Measurements from ENCODE around the gene CDC6. TPM values are rescaled to one million over a fixed set of nuclear protein-coding genes. Genes with fewer than 3 reads are reported as not detected.
A peak's percentile ranks its signal among the peaks of the same experiment; 100 is the strongest.

The CDC6 gene
- total and polyA plus RNA-seq, 2 experiments from 2014 or later: 9.8 to 12.4 TPM

DNA sequence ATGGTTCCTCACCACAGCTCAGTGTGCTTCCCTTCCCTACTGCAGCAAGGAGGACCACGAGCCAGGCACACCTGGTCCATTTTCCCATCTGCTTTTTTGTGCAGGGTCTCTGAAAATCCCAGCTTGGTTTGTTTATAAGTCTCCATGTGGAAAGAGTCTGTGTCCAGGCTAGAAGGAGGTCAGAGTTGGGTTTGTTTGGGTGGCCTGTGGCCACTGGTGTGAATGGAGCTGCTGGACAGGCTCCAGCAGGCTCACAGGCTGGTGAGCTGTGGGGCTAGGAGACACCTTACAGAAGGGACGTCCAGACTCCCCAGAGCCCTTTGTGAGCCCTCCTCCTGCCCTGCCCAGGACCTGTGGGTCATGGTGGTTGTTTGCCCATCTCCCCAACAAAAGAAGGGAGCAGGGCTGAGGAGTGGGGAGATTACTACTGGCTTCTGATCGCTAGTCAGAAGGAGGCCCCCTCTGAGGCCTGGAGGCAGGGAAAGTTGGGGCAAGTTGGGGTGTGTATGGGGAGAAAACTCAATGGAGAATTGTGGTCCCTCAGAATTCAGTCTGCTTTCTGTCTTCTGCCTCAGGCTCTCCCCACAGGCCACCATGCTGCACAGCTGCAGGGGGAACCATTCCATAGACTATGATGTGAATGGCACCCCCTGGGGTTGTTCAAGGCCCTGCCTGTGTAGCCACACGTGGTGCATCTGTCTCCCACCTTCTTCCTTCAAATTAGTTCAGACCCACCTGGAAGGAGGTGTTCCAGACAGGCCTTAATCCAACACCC lies 25.4 kb downstream of the CDC6 start:
- H3K4me2 ChIP-seq (ENCODE audit: unreplicated experiment): no peak overlapping the region
- in situ Hi-C loops (cut with MboI): no loop called here

GRCh38 chr17:40313668-40314583 lies 26.2 kb downstream of the CDC6 start:
- in situ Hi-C loops (cut with MboI): no loop called here
- H3K4me3 ChIP-seq: no peak overlapping the region
- H4K20me1 ChIP-seq (ENCODE audit: insufficient read depth): no peaks in the 10 kb centered on the region
- H3K9ac ChIP-seq: no peak overlapping the region
- H3K9me2 ChIP-seq (ENCODE audit: insufficient read depth): no peaks in the 10 kb centered on the region
- no peak overlapping the region for H2AFZ ChIP-seq
- peak overlapping the region; percentile 31 for H3K27ac ChIP-seq
- H3K4me1 ChIP-seq (ENCODE audit: insufficient read depth): peaks cover 60% of the 10 kb centered on the region
- peaks cover 9% of the 10 kb centered on the region for H3K79me2 ChIP-seq (ENCODE audit: insufficient read depth)
- WGBS, 2 experiments (ENCODE audit: low coverage in 1 of 2, low lambda C conversion rate in 2 of 2, missing lambda C conversion rate in 2 of 2): 66 to 82% methylated on average over 4 to 7 of the region's 7 CpGs
- H3F3A ChIP-seq (ENCODE audit: insufficient read depth): peaks cover 12% of the 10 kb centered on the region
- no peak for TF ChIP-seq EZH2 (IDR thresholded peaks at IDR 0.05; ENCODE audit: insufficient read depth, poor library complexity, severe bottlenecking)
- TF ChIP-seq EZH2phosphoT487 (IDR thresholded peaks at IDR 0.05; ENCODE audit: insufficient read depth, low read depth): no peak
- peak; percentile 39 for DNase-seq
- no peaks in the 10 kb centered on the region for H3K27me3 ChIP-seq (replicated peaks; ENCODE audit: insufficient read depth)
- no peaks in the 10 kb centered on the region for H3K36me3 ChIP-seq (ENCODE audit: low read depth)
- H3K4me2 ChIP-seq (ENCODE audit: unreplicated experiment): peak overlapping the region; percentile 64
- H3K9me3 ChIP-seq (ENCODE audit: low read depth): no peaks in the 10 kb centered on the region

More for the DNA sequence above, 25.4 kb downstream of the CDC6 start:
- no peak overlapping the region for H2AFZ ChIP-seq
- WGBS, 2 experiments (ENCODE audit: low coverage in 1 of 2, low lambda C conversion rate in 2 of 2, missing lambda C conversion rate in 2 of 2): 58 to 67% methylated on average over 4 of the region's 4 CpGs
- H3K9me2 ChIP-seq (ENCODE audit: insufficient read depth): no peaks in the 10 kb centered on the region
- no peak overlapping the region for H3K4me3 ChIP-seq
- H3K36me3 ChIP-seq (ENCODE audit: low read depth): no peaks in the 10 kb centered on the region
- H4K20me1 ChIP-seq (ENCODE audit: insufficient read depth): no peaks in the 10 kb centered on the region
- no peaks in the 10 kb centered on the region for H3K9me3 ChIP-seq (ENCODE audit: low read depth)
- peaks cover 68% of the 10 kb centered on the region for H3K4me1 ChIP-seq (ENCODE audit: insufficient read depth)
- peaks cover 17% of the 10 kb centered on the region for H3F3A ChIP-seq (ENCODE audit: insufficient read depth)
- no peak overlapping the region for H3K27ac ChIP-seq
- no peaks in the 10 kb centered on the region for H3K27me3 ChIP-seq (replicated peaks; ENCODE audit: insufficient read depth)
- DNase-seq: no peak
- H3K79me2 ChIP-seq (ENCODE audit: insufficient read depth): peaks cover under 1% of the 10 kb centered on the region; the same call in 1 of the 2 replicates
- TF ChIP-seq EZH2phosphoT487 (IDR thresholded peaks at IDR 0.05; ENCODE audit: insufficient read depth, low read depth) (no peak), EZH2 (IDR thresholded peaks at IDR 0.05; ENCODE audit: insufficient read depth, poor library complexity, severe bottlenecking) (no peak)
- no peak overlapping the region for H3K9ac ChIP-seq

DNA sequence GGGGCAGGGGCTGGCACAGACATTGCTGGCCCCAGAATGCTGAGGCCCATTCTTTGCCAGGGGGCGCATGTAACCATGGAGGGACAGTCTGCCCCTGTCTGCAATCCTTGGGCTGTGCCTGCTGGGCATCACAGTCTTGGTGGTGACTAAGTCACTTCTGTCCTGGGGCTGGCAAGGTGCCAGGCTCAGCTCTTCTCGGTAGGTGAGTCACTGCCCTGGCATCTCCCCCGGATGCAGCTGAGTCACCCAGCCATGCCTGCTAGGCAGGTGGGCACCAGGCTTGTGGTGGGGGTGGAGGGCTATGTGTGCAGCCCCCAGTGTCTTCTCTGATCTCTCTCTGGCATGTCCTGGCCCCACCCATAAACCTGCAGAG lies 26.9 kb downstream of the CDC6 start:
- Histone ChIP-seq H3K9me2 (ENCODE audit: insufficient read depth) (no peaks in the 10 kb centered on the region), H3K9ac (no peak overlapping the region), H3K27ac (peak overlapping the region; percentile 31), H3K9me3 (ENCODE audit: low read depth) (no peaks in the 10 kb centered on the region), H3K4me3 (no peak overlapping the region), H3K4me1 (ENCODE audit: insufficient read depth) (peaks cover 54% of the 10 kb centered on the region), H3F3A (ENCODE audit: insufficient read depth) (peaks cover 12% of the 10 kb centered on the region), H3K79me2 (ENCODE audit: insufficient read depth) (peaks cover 15% of the 10 kb centered on the region), H4K20me1 (ENCODE audit: insufficient read depth) (no peaks in the 10 kb centered on the region), H3K4me2 (ENCODE audit: unreplicated experiment) (peak overlapping the region; percentile 64), H3K36me3 (ENCODE audit: low read depth) (no peaks in the 10 kb centered on the region), H2AFZ (no peak overlapping the region), H3K27me3 (replicated peaks; ENCODE audit: insufficient read depth) (no peaks in the 10 kb centered on the region)
- peak; percentile 98 for DNase-seq
- TF ChIP-seq EZH2 (IDR thresholded peaks at IDR 0.05; ENCODE audit: insufficient read depth, poor library complexity, severe bottlenecking) (no peak), EZH2phosphoT487 (IDR thresholded peaks at IDR 0.05; ENCODE audit: insufficient read depth, low read depth) (no peak)
- 0% methylated on average over 2 to 3 of the region's 3 CpGs for WGBS, 2 experiments (ENCODE audit: low coverage in 1 of 2, low lambda C conversion rate in 2 of 2, missing lambda C conversion rate in 2 of 2)
- in situ Hi-C loops (cut with MboI): no loop called here

DNA sequence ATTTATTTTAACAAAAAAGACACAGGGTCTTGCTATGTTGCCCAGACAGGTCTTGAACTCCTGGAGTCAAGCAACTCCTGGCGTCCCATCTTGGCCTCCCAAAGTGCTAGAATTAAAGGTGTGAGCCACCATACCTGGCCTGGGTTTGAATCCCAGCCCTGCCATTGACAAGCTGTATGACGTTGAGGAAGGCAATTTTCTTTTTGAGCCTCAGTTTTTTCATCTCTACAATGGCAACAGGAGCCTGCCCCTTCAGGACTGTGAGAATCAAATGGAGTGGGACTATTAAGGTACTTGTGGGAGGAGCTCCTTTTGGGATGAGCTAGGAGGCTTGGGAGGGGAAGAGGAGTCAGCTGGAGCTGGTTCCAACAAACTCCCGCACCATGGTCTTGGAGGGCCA lies 27.5 kb downstream of the CDC6 start:
- Histone ChIP-seq H3F3A (ENCODE audit: insufficient read depth) (peaks cover 12% of the 10 kb centered on the region), H3K9ac (no peak overlapping the region), H3K79me2 (ENCODE audit: insufficient read depth) (peaks cover 22% of the 10 kb centered on the region), H3K27me3 (replicated peaks; ENCODE audit: insufficient read depth) (no peaks in the 10 kb centered on the region), H3K9me2 (ENCODE audit: insufficient read depth) (no peaks in the 10 kb centered on the region), H3K36me3 (ENCODE audit: low read depth) (no peaks in the 10 kb centered on the region), H2AFZ (no peak overlapping the region), H4K20me1 (ENCODE audit: insufficient read depth) (no peaks in the 10 kb centered on the region), H3K4me1 (ENCODE audit: insufficient read depth) (peaks cover 59% of the 10 kb centered on the region), H3K4me3 (no peak overlapping the region), H3K27ac (no peak overlapping the region), H3K9me3 (ENCODE audit: low read depth) (no peaks in the 10 kb centered on the region), H3K4me2 (ENCODE audit: unreplicated experiment) (no peak overlapping the region)
- DNase-seq: no peak
- in situ Hi-C loops (cut with MboI): no loop called here
- TF ChIP-seq EZH2phosphoT487 (IDR thresholded peaks at IDR 0.05; ENCODE audit: insufficient read depth, low read depth) (no peak), EZH2 (IDR thresholded peaks at IDR 0.05; ENCODE audit: insufficient read depth, poor library complexity, severe bottlenecking) (no peak)
- WGBS, 2 experiments (ENCODE audit: low coverage in 1 of 2, low lambda C conversion rate in 2 of 2, missing lambda C conversion rate in 2 of 2): 63 to 71% methylated on average over 3 of the region's 3 CpGs

Measured in GM23248 (cell line).